Thoracic aorta (tissue), 2 donors: ENCODE data around the gene SLC16A11. TPM values are rescaled to one million over a fixed set of nuclear protein-coding genes. Genes with fewer than 3 reads are reported as not detected.
A peak's percentile ranks its signal among the peaks of the same experiment; 100 is the strongest.

ENCODE experiments used
- ATAC-seq: fragments of 150-250 bp; one replicate; pipeline ENCODE4 v1.8.0; 2017; ENCODE audit warnings: low read depth; ENCODE audit not compliant: insufficient number of reproducible peaks, low FRiP score
- DNase-seq: peaks from one replicate; pipeline ENCODE4 v3.0.0-alpha.2; 2020; ENCODE audit warnings: low spot score
- H3K27ac ChIP-seq, 2 donors: fragments of 200-600 bp; sonication (generic); 1 replicate in 1 of 2; 2 replicates in 1 of 2; pipeline ENCODE4 v1.5.1; 2016; ENCODE audit warnings: mild to moderate bottlenecking in 2 of 2, moderate library complexity in 2 of 2
- H3K27me3 ChIP-seq: fragments of 200-600 bp; sonication (generic); replicated peaks from 2 replicates; pipeline ENCODE4 v1.6.0; 2016; ENCODE audit warnings: mild to moderate bottlenecking; ENCODE audit not compliant: insufficient read depth
- H3K36me3 ChIP-seq: fragments of 200-600 bp; sonication (generic); one replicate; pipeline ENCODE4 v1.5.1; 2016
- H3K4me1 ChIP-seq, 2 donors: fragments of 200-600 bp; sonication (generic); 1 replicate in 1 of 2; 2 replicates in 1 of 2; pipeline versions ENCODE4 v1.5.1 to v1.6.0; 2016; ENCODE audit warnings: low read depth in 2 of 2, mild to moderate bottlenecking in 1 of 2; ENCODE audit not compliant: control insufficient read depth in 1 of 2
- H3K4me3 ChIP-seq: fragments of 200-600 bp; sonication (generic); 2 replicates; pipeline ENCODE4 v1.5.1; 2016; ENCODE audit warnings: mild to moderate bottlenecking
- H3K9me3 ChIP-seq: fragments of 200-600 bp; sonication (generic); 2 replicates; pipeline ENCODE4 v1.5.1; 2016
- CTCF ChIP-seq: fragments of 200-600 bp; sonication (generic); IDR thresholded peaks from one replicate; pipeline ENCODE4 v1.5.1; 2019; ENCODE audit warnings: antibody characterized with exemption
- total RNA-seq, 2 donors: library from RNA; depleted of rRNA; stranded (reverse); fragments of >200 nt; gene quantifications; one replicate each; pipeline versions ENCODE4 v1.1.0 to v1.2.3, GENCODE V29; 2016

Gene SLC16A11
- total RNA-seq, 2 donors from 2014 or later: 0.27 TPM; not detected in 1

GRCh38 chr17:7039832-7040231 is 4.1 kb downstream of the SLC16A11 start:
- Histone ChIP-seq H3K27ac (no peak overlapping the region), H3K4me1 (peaks cover 16 to 39% of the 10 kb centered on the region in 2 donors), H3K27me3 (peaks cover 15% of the 10 kb centered on the region), H3K9me3 (no peaks in the 10 kb centered on the region), H3K36me3 (no peaks in the 10 kb centered on the region), H3K4me3 (no peak overlapping the region)
- ATAC-seq: no peak
- TF ChIP-seq CTCF: no peak
- no peak for DNase-seq

GRCh38 chr17:7038025-7038862 is 5.6 kb downstream of the SLC16A11 start:
- no peak overlapping the region for H3K27ac ChIP-seq

GRCh38 chr17:7035591-7036368 is 8.1 kb downstream of the SLC16A11 start, which contains the start of gene SLC16A13:
TSS of gene SLC16A13 (plus strand) at chr17:7036015. CDS start at chr17:7036383, 368 bp downstream.
- peaks cover 5 to 16% of the 10 kb centered on the region in 2 donors for H3K4me1 ChIP-seq
- DNase-seq: peak; percentile 78
- H3K36me3 ChIP-seq: no peaks in the 10 kb centered on the region
- peak within 1 kb of the TSS; percentile 70 for H3K4me3 ChIP-seq
- no peaks in the 10 kb centered on the region for H3K27me3 ChIP-seq
- H3K27ac ChIP-seq: peak within 1 kb of the TSS in 1 of 2 donors; percentile 22
- H3K9me3 ChIP-seq: no peaks in the 10 kb centered on the region
- ATAC-seq: peak; percentile 27
- TF ChIP-seq CTCF: no peak

More at GRCh38 chr17:7038025-7038862, 5.6 kb downstream of the SLC16A11 start:
- H3K36me3 ChIP-seq: no peaks in the 10 kb centered on the region
- ATAC-seq: no peak
- DNase-seq: no peak
- H3K4me3 ChIP-seq: no peak overlapping the region
- peaks cover 12 to 29% of the 10 kb centered on the region in 2 donors for H3K4me1 ChIP-seq
- H3K27me3 ChIP-seq: peaks cover 8% of the 10 kb centered on the region
- TF ChIP-seq CTCF: no peak
- no peaks in the 10 kb centered on the region for H3K9me3 ChIP-seq

GRCh38 chr17:7034955-7035590 is 8.8 kb downstream of the SLC16A11 start:
- peak overlapping the region; percentile 70 for H3K4me3 ChIP-seq
- H3K36me3 ChIP-seq: no peaks in the 10 kb centered on the region
- H3K4me1 ChIP-seq: peaks cover 5 to 16% of the 10 kb centered on the region in 2 donors
- H3K27ac ChIP-seq: peak overlapping the region in 1 of 2 donors; percentile 22
- no peak for DNase-seq
- no peaks in the 10 kb centered on the region for H3K9me3 ChIP-seq
- ATAC-seq: peak; percentile 29
- H3K27me3 ChIP-seq: no peaks in the 10 kb centered on the region
- no peak for TF ChIP-seq CTCF
